ENCODE measurements around the gene RNLS.
"Not testable (repeated sequence)": the region's sequence is repeated elsewhere in the genome, so short reads cannot be mapped to it uniquely, and the experiment has no call there.

The RNLS gene

DNA sequence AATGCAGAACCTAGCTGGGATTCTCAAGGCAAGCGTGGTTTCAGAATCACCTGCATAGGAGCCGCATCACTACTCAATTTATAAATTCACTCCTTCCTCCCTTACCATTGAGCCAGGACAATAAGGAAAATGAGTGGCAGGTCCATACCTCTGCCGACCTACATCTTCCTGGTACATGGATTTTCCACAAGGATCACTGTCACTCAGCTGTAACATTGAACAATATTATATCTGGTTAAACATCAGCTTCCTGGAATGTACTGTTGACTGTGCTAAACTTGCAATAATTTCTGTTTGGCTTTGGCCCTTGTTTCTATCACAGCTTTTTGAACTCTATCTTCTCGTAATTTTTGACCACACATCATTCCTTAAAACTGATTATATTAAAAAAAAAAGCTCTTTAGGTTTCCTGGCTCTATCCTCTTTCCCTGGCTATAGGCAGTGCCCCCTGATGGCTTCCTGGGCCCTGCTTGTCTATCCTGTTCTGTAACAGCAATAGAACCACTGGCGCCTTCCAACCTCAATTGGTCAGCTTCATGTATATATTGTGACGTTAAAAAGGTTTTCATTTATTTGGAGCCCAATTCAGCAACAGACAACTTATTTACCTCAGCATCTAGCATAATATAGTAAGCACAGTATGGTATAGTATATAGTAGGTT lies 59.2 kb downstream of the RNLS start:
- no peak for DNase-seq (ENCODE audit: low read depth, low spot score)

DNA sequence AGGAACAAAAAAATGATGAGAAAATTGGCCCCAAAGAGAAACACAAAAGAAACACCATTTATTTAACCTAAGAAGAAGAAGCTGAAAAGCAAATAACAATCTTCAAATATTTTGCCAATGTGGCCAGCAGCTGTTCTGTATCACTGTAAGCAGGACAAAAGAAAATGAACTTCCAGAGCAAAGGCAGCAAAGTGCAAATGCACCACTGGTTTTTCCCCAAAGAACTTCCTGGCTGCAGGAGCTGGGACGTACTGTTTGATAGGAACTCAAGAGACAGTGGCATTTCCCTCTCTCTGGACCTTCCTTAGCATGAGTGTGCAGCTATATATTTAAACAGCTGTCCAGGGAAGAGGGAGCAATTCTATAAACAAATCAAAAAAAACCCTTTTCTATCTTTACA lies 60.4 kb downstream of the RNLS start:
- DNase-seq (ENCODE audit: low read depth, low spot score): no peak

DNA sequence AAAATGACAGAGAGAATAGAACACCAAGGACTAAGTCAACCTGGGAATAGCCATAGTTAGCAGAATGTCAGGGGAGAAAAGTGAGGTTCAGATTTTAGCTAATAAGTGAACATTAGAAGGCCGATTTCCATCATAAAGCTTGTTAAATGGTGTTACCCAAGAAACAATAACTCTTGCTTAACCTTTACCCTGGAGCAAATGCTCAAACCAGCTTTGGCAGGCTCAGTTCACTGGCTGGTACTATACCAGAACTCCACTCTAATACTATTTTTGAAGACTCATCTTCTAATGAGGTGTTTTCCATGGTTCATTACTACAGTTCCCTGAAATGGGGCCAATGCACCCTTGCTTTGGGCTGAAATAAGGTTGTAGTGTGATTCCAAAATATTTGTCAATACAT lies 61.3 kb downstream of the RNLS start:
- no peak for DNase-seq (ENCODE audit: low read depth, low spot score)

DNA sequence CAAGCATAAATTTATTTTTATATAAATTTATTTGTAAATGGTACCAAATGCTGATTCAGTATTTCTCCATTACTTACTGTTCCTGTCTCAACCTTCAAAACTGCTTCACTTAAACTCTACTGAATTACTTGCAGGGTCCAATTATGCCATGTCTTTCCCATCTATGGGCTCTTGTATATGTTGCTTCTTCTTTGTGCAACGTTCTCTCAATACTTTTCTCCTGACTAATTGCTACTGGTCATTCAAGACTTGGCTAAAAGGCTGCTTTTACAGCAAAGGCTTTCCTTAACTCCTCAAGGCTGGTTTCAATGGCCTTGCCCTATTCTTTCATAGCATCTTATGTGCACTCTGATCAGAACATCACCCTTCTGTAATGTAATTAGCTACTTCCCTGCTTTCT lies 67.9 kb downstream of the RNLS start:
- DNase-seq (ENCODE audit: low read depth, low spot score): no peak

DNA sequence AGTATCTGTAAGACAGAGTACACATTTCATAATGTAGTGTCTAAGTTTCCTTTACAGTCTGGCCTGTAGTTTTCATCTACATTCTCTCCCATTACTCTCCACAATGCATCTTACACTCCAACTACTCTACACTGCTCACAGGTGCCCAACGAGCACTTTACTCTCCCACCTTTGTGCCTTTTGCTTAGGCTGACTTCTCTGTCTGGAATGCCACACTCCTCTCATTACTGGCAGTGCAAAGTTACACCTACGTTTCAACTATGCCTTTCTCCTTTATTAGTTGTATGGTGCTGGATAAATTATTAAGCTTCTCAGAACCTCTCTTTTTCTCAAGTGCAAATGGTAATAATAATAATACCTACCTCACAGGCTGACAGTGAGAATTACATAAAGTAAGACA lies 70.5 kb downstream of the RNLS start:
- no peak for DNase-seq (ENCODE audit: low read depth, low spot score)

DNA sequence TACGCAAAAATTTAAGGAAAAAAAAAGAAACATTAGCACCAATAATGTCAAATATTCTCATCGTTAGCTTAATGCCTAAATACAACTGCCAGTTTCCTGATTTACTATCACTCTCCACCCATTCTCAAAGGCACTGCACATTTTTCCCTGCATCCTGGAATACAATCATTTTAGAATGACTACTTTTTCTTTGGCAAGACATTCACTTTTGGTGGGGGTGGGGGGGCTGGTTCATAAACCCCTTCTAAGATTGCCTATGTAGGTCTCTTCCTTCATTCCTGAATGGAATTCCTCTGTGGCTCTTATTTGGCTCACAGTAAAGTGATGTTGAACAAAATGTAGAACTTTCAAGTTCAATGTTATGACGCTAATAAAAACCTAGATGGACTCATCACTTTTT lies 74.3 kb downstream of the RNLS start:
- DNase-seq (ENCODE audit: low read depth, low spot score): no peak

DNA sequence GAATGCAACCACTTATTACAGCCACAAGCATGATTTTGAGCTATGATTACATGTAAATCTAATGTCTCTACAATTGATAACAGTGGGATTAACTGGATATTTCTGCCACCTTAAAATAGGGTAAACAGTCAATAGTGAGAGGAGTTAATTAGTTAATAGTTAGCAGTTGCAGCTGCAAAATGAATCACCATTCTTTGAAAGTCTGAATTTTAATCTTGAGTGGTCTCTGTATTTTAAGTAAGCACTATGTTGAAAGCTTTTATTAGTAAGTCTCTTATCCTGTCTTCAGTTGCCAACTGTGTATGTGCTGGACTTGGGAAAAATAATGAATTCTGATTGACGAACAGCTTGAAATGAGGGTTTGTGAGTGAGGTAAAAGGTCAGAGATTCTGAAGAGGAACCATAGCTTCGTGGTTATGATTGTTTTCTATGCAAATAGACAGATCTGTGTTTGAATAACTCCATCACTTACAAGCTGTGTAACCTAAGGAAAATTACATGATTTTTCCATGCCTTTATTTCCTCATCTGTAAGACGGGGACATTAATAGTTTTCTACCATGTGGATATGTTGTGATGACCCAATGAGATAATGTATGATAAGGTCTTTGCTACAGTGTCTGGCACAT lies 75.2 kb downstream of the RNLS start:
- no peak for DNase-seq (ENCODE audit: low read depth, low spot score)

DNA sequence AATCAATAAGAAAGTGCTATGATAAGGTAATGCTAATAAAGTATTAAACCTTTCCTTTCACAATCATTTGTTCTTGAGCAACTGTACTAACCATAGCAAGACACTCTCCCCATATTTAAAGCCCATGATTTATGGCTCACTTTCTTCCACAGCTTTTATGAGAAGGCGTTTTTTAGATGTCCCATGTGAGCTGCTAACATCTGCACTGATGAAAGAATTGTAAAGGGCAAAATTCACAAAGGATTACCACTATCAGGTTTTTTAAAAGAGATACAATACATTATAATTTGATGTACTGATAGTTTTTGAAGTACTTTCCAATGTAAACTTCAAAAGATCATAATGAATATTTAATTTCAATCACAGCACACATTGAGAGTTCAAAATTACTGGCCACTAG lies 75.7 kb downstream of the RNLS start:
- no peak for DNase-seq (ENCODE audit: low read depth, low spot score)

DNA sequence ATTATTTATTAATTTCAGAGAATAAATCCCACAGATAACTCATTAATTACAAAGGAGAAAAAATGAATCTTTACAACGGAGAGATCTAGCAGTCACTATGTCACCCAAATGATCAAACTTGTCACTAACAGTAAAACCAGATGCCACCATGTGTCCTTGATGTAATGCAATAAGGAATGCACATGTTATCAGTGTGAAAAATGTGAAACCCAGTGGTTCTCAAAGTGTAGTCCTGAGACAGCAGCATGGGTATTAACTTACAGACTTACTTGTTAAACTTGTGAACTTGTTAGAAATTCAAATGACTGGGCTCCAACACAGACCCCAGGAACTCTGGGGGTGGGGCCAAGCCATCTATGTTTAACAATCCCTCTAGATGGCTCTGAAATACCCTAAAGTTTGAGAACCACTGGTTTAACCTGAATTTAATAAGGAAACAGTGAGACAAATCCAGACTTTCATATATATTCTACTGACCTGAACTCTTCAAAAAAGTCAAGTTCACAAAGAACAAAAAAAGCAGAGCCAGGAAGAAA lies 77.4 kb downstream of the RNLS start:
- DNase-seq (ENCODE audit: low read depth, low spot score): no peak

DNA sequence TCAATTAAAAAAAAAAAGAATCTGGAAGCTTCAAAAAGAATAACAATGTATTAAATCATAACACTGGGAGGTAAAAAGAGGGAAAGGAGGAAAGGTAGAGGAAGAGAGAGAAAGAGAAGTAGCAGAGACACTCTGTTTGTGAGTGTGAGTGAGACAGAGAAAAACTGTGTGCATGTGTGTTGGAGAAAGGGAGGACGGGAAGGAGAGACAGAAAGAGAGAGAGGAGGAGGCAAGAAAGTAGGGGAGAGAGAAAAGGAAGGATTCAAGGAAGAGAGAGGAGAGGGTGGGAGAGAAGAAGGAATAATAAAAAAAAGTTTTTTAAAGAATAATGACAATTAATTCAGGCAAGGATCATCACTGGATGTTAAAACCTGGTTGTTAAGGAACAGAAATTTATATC lies 77.9 kb downstream of the RNLS start:
- DNase-seq (ENCODE audit: low read depth, low spot score): no peak

DNA sequence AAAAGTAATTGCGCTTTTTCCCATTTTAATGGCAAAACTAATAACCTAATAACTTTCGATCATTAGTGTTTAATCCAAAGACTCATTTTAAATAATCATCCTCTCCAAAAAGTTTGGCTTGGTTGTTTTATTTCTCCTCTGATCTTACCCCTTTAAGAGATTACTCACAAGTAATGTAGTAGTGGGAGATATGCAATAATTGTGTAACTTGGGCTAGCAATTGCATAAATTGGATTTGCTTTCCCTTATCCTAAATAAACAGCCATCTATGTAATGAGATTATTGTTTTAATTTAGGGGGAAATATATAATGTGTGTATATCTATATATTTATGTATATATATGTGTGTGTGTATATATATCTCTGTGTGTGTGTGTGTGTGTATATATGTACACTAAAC lies 82.5 kb downstream of the RNLS start:
- DNase-seq (ENCODE audit: low read depth, low spot score): no peak

DNA sequence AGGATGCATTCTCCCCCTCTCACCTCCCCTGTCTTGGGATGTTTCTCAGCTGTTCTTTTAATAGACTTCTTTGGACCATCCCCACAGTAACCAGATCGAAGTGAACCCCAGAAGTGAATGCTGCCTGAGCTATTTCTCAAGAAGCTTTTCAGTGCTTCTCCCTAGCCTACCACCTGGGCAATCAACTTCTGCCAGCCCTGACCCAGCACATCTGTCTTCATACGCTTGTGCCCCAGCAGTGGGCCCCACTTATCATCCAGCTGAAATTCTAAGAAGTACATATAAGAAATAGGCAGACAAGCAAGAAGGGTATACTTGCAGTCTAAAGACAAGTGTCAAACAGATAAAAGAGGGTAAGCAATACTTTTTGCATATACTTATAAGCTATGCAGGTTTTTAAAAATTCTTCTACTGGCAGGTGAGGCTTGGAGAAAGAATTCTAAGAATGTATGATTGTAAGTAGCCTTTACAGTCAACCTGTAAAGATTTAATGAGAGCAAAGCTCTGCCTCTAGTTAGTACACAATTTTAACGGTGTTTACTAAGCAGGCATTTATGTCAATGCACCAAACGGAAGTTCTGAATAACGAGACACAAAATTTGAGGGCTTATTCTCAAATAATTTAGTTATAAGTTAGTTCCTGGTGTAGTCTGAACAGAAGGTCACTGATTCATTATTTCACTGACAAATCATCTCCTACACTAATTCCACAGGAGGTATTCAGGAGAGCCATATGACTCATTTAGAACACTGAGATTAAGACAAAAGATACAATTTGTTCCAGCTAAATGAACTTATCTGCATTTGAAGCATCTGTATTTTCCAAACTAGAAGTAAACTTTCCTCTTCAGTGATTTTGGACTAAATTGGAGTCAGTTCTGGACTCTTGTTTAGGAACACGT lies 83.3 kb downstream of the RNLS start:
- DNase-seq (ENCODE audit: low read depth, low spot score): no peak

DNA sequence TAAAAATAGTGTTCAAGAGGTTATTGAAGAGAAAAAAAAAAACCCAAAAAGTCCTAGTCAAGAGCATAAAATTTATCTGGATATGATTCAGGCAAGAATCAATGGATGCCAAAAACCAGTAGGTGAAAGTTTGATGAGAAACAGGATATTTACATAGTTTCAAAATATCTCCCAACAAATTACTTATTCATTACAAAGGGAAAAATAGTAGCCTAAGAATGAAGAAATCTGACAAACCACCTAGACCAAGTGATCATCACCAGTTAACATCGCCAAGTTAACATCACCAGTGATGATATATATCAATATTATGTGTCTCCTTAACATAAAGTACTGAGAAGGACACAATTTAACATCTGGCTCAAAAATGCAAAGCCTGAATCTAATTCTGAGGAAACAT lies 85.2 kb downstream of the RNLS start:
- DNase-seq (ENCODE audit: low read depth, low spot score): no peak

DNA sequence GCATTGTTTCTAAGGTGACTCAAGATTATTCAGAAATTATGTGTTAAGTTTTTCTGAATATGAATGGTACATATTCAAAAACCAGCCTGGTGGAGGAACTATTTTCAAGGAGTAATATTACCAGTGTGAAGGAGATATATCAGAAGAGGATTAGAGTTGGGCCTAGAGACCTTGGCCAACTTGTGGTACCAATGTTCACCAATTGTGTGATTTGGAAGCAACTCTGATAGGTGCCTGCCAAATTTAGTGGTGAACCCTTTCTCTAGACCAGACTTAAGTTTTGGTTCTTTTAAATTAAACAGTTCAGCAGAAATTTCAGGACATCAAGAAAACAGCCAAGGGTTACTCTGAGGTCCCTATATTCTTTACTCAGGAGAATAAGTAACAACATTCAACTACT lies 88.6 kb downstream of the RNLS start:
- no peak for DNase-seq (ENCODE audit: low read depth, low spot score)

DNA sequence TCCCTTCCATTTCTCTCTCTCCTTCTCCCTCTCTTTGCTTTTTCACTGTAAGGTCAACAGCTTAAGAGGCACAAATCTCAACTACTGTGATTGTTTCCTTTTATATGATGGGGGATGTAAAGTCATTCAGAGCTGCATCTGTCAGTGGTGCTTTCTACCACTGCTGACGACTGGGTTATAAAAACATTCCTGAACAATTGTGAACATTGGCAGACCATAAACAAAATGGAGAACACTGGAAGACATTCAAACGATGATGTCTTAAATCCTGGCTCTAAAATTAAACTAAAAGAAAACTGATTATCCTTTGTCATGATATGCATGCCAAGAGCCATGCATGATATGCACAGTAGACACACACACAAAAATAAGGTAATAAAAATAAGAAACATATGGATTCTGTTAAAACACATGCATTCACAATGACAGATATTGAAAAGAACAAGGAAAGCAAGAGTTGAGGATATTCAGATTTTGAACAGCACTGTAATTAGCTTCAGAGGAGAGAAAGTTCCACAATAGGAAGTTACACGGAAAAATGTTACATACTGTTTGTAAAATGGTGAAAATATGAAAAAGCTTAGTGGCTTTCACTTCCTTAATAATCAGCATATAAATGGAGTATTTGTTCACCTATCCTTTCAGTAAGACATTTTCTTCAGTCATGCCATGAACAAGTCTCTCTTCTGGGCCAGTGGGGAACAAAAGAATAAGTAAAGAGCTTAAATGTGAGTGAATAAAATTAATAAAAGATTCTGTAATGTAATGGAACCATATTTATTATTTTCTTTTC lies 89.2 kb downstream of the RNLS start:
- peak; percentile 40 for DNase-seq (ENCODE audit: low read depth, low spot score)

DNA sequence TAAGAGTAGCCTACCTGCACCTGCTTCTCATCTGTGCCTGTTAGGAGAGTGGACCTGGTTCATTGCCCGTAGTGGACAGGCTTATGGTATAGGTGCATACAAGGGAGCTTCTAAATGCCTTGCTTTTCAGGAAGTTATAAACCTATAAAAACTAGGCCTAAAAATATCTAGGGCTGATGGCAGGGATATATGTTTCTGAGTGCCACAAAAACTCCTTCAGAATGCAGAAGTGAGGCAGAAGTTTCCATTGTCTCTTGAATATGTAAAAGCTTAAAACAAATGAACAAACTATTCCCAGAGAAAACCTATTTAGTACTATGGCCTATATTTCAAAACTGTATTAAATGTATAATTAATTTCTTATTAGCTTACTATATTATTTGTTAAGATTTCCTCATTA lies 91.8 kb downstream of the RNLS start:
- no peak for DNase-seq (ENCODE audit: low read depth, low spot score)

DNA sequence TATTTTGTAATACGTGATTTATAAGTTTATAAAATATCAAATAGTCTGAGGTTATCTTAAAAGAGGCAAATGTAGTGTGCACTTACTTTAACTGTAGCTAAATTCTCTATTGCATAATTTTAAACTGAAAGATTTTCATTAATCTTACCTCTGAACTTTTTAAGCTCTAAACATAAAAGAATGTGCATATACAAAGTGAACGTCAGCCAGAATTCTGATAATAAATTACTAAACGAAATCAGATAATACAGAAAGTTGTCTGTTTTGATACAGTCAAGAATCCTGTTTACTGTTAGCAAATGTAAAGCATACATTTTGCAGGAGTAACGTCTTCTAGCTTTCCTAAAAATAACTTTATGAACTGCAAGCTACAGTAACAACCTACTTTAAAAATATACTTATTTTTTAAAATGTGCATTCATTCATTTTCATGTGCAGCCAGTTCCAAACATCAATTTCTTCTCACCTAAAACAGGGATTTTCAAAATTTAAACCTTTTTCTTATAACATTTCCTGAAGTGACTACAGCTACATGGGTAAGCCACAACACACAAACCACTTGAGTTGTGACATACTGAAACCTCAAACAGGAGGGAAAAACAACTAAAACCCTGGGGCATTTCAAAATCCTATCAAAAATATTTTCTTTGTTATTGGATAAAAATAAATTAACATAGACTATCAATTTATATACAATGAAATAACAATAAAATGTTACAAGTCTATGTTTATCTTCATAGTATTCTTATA lies 92.7 kb downstream of the RNLS start:
- no peak for DNase-seq (ENCODE audit: low read depth, low spot score)

DNA sequence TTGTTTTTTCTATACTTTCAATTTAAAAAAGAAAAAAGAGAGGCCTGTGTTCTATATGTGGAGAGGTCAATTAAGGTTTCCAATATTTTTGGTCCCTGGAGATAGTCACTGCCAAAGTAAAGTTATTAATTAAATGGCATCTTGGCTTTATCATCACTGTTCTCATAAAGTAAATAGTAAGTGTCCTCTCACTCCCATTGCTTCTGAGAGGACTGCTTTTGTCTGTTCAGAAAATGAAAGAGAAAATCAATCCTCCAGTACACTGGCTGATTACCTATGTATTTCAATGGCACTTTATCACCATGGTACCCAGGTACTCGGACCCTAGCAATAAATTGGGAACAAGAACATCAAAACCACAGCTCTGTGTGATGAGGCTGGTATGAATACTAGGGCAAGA lies 94.0 kb downstream of the RNLS start:
- no peak for DNase-seq (ENCODE audit: low read depth, low spot score)

DNA sequence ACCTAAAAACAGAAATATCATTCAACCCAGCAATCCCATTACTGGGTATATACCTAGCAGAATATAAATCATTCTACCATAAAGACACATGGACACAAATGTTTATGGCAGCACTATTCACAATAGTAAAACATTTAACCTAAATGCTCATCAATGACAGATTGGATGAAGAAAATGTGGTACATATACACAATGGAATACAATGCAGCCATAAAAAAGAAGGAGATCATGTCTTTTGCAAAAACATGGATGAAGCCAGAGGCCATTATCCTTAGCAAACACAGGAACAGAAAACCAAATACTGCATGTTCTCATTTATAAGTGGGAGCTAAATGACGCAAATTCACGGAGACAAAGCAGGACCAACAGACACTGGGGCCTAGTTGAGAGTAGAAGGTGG lies 96.3 kb downstream of the RNLS start:
- not testable (repeated sequence) for DNase-seq (ENCODE audit: low read depth, low spot score)

DNA sequence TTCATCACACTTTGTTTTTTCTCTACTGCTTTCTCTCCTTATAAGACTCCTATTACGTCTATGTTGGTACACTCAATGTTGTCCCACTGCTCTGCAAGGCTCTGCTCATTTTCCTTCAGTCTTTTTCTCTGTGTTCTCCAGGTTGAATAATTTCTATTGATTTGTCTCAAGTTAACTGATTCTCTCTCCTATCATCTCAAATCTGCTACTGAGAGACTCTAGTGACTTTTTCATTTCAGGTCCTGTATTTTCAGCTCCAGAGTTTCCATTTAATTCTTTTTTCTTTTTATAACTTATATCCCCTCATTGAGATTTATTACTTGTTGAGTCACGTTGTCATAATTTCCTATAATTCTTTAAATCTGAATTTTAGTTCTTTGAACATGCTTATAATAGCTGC lies 100.9 kb downstream of the RNLS start:
- DNase-seq (ENCODE audit: low read depth, low spot score): no peak

DNA sequence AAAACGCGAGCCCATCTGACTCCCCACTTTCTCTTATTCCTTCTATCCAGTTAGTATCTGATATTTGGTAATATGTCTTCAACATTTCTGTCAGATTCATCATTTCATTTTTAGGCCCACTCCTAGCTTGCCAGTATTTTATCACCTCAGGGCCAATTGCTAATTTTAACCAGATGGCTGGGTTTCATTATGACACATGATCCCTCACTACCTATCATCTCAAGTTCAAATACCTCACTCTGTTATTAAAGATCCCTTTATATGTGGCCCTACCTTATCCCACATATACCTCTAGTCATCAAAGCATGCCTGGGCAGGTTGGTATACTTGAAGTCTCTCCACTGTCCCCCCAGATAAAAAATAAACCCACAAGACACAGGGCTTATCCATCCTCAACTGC lies 104.9 kb downstream of the RNLS start:
- DNase-seq (ENCODE audit: low read depth, low spot score): no peak

Measured in brain pericyte (primary cell).